HCT116 (cell line): ENCODE measurements around the gene STK4.

Experiments
- CEBPB ChIP-seq: IDR thresholded peaks from 2 replicates; pipeline ENCODE4 v1.6.1; 2012; ENCODE audit warnings: low read depth
- CTCF ChIP-seq, 3 experiments: fragments of 200-600 bp in 1 of 3; sonication (generic) in 1 of 3; IDR thresholded peaks in 2 of 3; conservative IDR thresholded peaks in 1 of 3; 2 replicates each; pipeline ENCODE4 v1.5.1; 2012 to 2017; ENCODE audit warnings: low read depth in 2 of 3, low read length in 2 of 3, antibody characterized with exemption in 1 of 3, borderline replicate concordance in 1 of 3, control low read depth in 1 of 3, mild to moderate bottlenecking in 1 of 3, mixed read lengths in 1 of 3, mixed run types in 1 of 3, moderate library complexity in 1 of 3; ENCODE audit not compliant: insufficient read depth in 1 of 3
- EZH2 ChIP-seq: fragments of 200-600 bp; sonication (generic); IDR thresholded peaks from 2 replicates; pipeline ENCODE4 v1.6.1; 2017; ENCODE audit warnings: antibody characterized with exemption, mixed run types
- MAX ChIP-seq: IDR thresholded peaks from 2 replicates; pipeline ENCODE4 v1.6.1; 2012
- POLR2AphosphoS5 ChIP-seq: IDR thresholded peaks from 2 replicates; pipeline ENCODE4 v1.6.1; 2011; ENCODE audit warnings: mild to moderate bottlenecking, low read depth, low read length, moderate library complexity
- REST ChIP-seq: IDR thresholded peaks from 2 replicates; pipeline ENCODE4 v1.6.1; 2012; ENCODE audit warnings: low read depth
- ZFX ChIP-seq: fragments of 450-650 bp; IDR thresholded peaks from 2 replicates; pipeline ENCODE4 v1.6.1; 2017

- TF ChIP-seq POLR2AphosphoS5 (no peak), CTCF (IDR thresholded peaks at IDR 0.05 in 2 of 3, conservative IDR thresholded peaks at IDR 0.05 in 1 of 3; ENCODE audit: borderline replicate concordance in 1 of 3, insufficient read depth in 1 of 3, low read depth in 2 of 3, low read length in 2 of 3) (no peak), CEBPB (no peak), MAX (no peak), REST (no peak), ZFX (no peak), EZH2 (no peak)
These were observed 11.0 kb upstream of the STK4 start for GRCh38 chr20:44955270-44955669.
